ENCODE results near the gene ELMOD3. TPM values are rescaled to one million over a fixed set of nuclear protein-coding genes. Genes with fewer than 3 reads are reported as not detected.
"Not testable (repeated sequence)": the region's sequence is repeated elsewhere in the genome, so short reads cannot be mapped to it uniquely, and the experiment has no call there.

Gene ELMOD3
- total RNA-seq, 2 experiments from 2014 or later: 9.8 to 11.3 TPM

DNA sequence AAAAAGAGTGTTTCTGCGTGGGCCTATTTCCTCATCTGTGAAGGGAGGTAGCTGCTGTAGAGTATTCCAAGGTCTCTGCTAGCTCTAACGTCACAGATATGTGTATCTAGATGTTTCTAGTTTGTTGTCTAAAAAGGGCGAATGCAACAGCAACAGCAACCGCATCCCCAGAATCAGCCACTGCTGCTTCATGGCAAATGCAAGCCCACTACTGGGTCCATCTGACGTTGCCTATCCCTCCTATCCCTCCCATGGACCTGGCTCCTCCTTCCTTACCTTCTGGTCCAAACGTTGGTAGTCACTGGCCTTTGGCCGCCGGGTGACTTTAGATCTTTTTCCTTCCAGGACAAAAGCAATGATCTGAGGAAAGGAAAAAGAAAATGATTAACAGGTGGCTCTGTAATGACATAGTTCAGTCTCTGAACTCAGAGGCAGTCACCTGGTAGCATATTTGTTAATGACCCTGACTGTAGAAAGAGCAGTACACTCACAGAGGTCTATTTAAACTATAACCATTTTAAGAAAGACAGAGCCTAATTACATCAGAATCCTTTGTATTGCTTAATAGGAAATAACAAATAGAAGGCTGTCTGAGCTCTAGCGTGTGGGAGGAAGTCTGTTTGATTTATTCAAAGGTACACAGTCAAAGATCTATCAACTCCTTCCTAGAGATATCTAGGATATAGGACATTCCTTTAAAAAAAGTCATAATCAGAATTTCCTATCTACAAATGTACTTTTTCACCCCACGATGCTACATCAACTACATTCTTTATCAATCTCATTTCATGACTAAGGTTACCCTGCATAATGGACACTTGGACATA is 29.7 kb upstream of the ELMOD3 start:
- H3K9me3 Mint-ChIP-seq: no peaks in the 10 kb centered on the region
- peaks cover 80% of the 10 kb centered on the region for H3K36me3 Mint-ChIP-seq
- DNase-seq: no peak
- H3K27ac Mint-ChIP-seq: peak overlapping the region; percentile 99
- peaks cover 58% of the 10 kb centered on the region for H3K4me1 Mint-ChIP-seq
- H3K27me3 Mint-ChIP-seq: no peaks in the 10 kb centered on the region
- H3K4me3 Mint-ChIP-seq: peak overlapping the region; percentile 94

- peak overlapping the region; percentile 94 for H3K4me3 Mint-ChIP-seq
- peaks cover 52% of the 10 kb centered on the region for H3K4me1 Mint-ChIP-seq
- DNase-seq: no peak
- peak overlapping the region; percentile 99 for H3K27ac Mint-ChIP-seq
- H3K36me3 Mint-ChIP-seq: peaks cover 74% of the 10 kb centered on the region
- no peaks in the 10 kb centered on the region for H3K27me3 Mint-ChIP-seq
- no peaks in the 10 kb centered on the region for H3K9me3 Mint-ChIP-seq
These were observed 29.1 kb upstream of the ELMOD3 start for GRCh38 chr2:85325466-85325811.

DNA sequence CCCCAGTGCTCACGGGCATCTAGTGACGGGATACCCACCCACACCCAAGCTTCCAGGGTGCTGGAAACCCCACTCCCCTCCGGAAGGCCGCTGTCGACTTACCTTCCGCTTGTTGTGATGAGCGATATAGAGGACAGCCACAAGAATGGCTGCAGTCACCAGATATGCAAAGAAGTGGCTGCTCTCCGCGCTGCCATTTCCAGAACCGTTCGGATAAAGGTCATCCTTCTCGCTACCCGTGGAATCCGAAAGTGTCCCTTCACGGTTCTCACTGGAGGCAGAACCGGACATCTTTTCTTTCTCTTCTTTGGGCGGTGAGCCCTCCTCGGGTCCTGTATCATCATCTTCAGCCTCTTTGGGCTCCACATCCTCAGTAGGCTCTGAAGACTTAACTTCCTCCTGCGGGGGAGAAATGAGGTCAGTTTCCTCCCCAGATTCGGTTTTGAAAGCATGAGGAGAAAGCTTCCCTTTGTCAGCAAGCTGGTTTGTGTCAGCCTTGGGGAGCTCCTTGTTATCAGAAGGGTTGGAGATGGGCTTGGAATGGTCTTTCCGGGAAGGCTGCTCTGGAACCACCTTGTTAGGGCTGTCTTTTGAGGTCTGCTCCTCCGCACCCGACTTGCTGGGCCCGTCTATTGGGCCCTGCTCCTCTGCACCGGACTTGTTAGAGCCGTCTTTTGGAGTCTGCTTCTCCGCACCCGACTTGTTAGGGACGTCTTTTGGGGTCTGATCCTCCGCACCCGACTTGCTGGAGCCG is 28.0 kb upstream of the ELMOD3 start:
- no peaks in the 10 kb centered on the region for H3K9me3 Mint-ChIP-seq
- H3K4me3 Mint-ChIP-seq: peak overlapping the region; percentile 94
- peak; percentile 49 for DNase-seq
- H3K36me3 Mint-ChIP-seq: peaks cover 63% of the 10 kb centered on the region
- peak overlapping the region; percentile 99 for H3K27ac Mint-ChIP-seq
- no peaks in the 10 kb centered on the region for H3K27me3 Mint-ChIP-seq
- peaks cover 42% of the 10 kb centered on the region for H3K4me1 Mint-ChIP-seq

DNA sequence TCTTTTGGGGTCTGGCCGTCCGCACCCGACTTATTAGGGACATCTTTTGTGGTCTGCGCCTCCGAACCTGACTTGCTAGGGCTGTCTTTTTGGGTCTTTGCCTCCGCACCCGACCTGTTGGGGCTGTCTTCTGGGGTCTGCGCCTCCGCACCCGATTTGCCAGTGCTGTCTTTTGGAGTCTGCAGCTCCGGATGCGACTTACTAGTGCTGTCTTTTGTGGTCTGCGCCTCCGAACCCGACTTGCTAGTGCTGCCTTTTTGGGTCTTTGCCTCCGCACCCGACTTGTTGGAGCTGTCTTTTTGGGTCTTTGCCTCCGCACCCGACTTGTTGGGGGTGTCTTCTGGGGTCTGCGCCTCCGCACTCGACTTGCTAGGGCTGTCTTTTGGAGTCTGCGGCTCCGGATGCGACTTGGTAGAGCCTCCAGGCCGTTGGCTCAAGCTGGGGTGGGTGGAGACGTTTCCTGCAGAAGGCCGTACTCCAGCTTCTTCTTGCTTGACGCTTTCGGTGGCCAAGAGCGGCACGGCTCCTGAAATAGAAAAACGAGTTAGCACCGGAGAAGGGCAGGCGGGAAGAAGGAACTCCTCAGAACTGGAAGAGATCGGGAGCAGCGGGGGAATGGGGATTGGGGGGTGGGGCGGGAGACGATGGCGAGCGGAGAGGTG is 27.3 kb upstream of the ELMOD3 start:
- peak; percentile 56 for DNase-seq
- H3K27ac Mint-ChIP-seq: peak overlapping the region; percentile 99
- H3K27me3 Mint-ChIP-seq: no peaks in the 10 kb centered on the region
- peak overlapping the region; percentile 94 for H3K4me3 Mint-ChIP-seq
- H3K4me1 Mint-ChIP-seq: peaks cover 35% of the 10 kb centered on the region
- H3K9me3 Mint-ChIP-seq: no peaks in the 10 kb centered on the region
- peaks cover 56% of the 10 kb centered on the region for H3K36me3 Mint-ChIP-seq

- H3K27ac Mint-ChIP-seq: peak within 1 kb of the TSS; percentile 99
- H3K9me3 Mint-ChIP-seq: no peaks in the 10 kb centered on the region
- peaks cover 49% of the 10 kb centered on the region for H3K36me3 Mint-ChIP-seq
- no peaks in the 10 kb centered on the region for H3K27me3 Mint-ChIP-seq
- H3K4me3 Mint-ChIP-seq: peak within 1 kb of the TSS; percentile 94
- DNase-seq: peak; percentile 95
- peaks cover 28% of the 10 kb centered on the region for H3K4me1 Mint-ChIP-seq
These were observed 26.5 kb upstream of the ELMOD3 start, which contains the start of gene TGOLN2 for GRCh38 chr2:85327822-85328617. TSS of gene TGOLN2 (minus strand) at chr2:85327989. CDS start at chr2:85327962, 27 bp downstream.

GRCh38 chr2:85329181-85329651 is 25.4 kb upstream of the ELMOD3 start:
- Mint-ChIP-seq H3K9me3 (no peaks in the 10 kb centered on the region), H3K36me3 (peaks cover 37% of the 10 kb centered on the region), H3K27ac (peak overlapping the region; percentile 18), H3K27me3 (no peaks in the 10 kb centered on the region), H3K4me3 (peak overlapping the region; percentile 94), H3K4me1 (peaks cover 17% of the 10 kb centered on the region)
- no peak for DNase-seq

GRCh38 chr2:85329701-85330100 is 24.9 kb upstream of the ELMOD3 start:
- not testable (repeated sequence) for H3K27ac Mint-ChIP-seq, H3K9me3 Mint-ChIP-seq, H3K27me3 Mint-ChIP-seq, DNase-seq
- Mint-ChIP-seq H3K36me3 (peaks cover 34% of the 10 kb centered on the region), H3K4me3 (peak overlapping the region; percentile 94), H3K4me1 (peaks cover 12% of the 10 kb centered on the region)

- no peak for DNase-seq
- Mint-ChIP-seq H3K4me3 (no peak overlapping the region), H3K27ac (no peak overlapping the region), H3K9me3 (no peaks in the 10 kb centered on the region), H3K27me3 (no peaks in the 10 kb centered on the region), H3K36me3 (peaks cover 20% of the 10 kb centered on the region), H3K4me1 (peaks cover 8% of the 10 kb centered on the region)
These were observed 23.5 kb upstream of the ELMOD3 start for GRCh38 chr2:85330839-85331636.

GRCh38 chr2:85333877-85334276 is 20.7 kb upstream of the ELMOD3 start:
- not testable (repeated sequence) for H3K9me3 Mint-ChIP-seq, H3K27me3 Mint-ChIP-seq, DNase-seq, H3K4me3 Mint-ChIP-seq, H3K27ac Mint-ChIP-seq, H3K4me1 Mint-ChIP-seq, H3K36me3 Mint-ChIP-seq

- Mint-ChIP-seq H3K27me3 (no peaks in the 10 kb centered on the region), H3K27ac (no peak overlapping the region), H3K4me3 (no peak overlapping the region), H3K4me1 (no peaks in the 10 kb centered on the region), H3K36me3 (no peaks in the 10 kb centered on the region), H3K9me3 (no peaks in the 10 kb centered on the region)
- no peak for DNase-seq
These were observed 19.6 kb upstream of the ELMOD3 start for GRCh38 chr2:85334928-85335327.

DNA sequence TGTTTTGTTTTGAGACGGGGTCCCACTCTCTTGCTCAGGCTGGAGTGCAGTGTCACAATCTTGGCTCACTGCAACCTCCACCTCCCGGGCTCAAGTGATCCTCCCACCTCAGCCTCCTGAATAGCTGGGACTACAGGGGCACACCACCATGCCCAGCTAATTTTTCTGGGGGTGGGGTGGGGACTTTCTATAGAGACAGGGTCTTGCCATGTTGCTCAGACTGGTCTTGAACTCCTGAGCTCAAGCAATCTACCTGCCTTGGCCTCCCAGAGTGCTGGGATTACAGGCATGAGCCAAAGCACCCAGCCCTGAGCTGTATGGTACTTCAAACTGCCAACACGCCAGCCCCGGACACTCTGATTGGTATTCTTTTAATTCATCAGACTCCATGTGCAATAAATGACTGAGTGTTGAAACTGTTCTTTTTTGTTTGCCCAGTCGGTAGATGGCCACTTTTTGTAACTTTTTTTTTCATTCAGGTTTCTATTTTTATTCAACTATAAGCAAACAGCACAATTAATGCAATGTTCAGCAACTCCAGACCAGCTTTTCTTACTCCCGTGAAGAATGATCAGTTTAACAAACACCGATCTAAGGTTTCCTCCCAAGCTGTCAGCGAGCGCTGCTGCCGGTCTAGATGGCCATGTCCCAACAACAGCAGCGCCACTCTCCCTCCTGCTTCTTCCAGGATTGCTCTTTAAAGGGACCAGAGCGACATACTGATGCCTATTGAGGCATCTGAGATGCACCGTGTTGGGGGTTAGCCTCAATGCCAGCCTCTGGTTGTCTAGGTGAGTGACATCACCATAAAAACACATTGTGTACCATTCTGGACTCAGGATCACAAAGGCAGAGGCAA is 14.3 kb upstream of the ELMOD3 start:
- Mint-ChIP-seq H3K27ac (no peak overlapping the region), H3K4me1 (no peaks in the 10 kb centered on the region), H3K9me3 (no peaks in the 10 kb centered on the region), H3K27me3 (no peaks in the 10 kb centered on the region), H3K4me3 (no peak overlapping the region), H3K36me3 (peaks cover 5% of the 10 kb centered on the region)
- no peak for DNase-seq

DNA sequence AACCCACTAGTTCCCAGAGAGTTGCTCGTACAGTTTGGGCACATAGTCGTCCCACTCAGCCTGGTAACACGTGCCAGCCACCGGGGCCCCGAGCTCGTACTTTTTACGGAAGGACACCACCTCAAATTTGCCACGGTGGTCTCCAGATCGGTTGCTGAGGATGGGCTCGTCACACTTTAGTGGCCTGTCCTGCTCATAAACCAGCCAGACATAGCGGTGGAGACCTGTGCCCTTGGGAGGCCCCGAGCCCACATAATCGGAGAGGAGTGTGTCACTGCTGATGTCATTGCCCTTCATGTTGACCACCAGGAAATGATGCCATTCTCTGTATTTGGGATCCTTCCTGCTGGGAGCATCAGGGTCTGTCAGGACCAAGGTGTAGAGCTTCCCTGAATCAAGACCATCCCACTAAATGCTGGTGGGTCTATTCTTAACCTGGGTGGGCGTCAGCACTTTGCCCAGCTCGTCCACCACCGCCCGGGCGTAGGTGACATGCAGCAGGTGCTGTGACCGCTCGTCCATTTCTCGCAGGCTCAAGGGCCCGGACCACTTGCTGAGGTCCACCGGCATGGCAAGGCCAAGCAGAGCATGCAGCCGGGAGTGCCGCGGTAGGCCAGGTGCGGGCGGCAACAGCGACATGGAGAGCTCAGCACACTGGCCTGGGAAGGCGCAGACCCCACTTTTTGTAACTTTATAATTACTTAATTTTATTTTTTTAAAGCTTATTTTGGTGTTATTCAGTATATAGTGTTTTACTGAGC is 13.1 kb upstream of the ELMOD3 start:
- Mint-ChIP-seq H3K4me1 (no peaks in the 10 kb centered on the region), H3K27me3 (no peaks in the 10 kb centered on the region), H3K4me3 (no peak overlapping the region), H3K36me3 (peaks cover 5% of the 10 kb centered on the region), H3K9me3 (no peaks in the 10 kb centered on the region), H3K27ac (no peak overlapping the region)
- DNase-seq: no peak

- peaks cover 5% of the 10 kb centered on the region for H3K36me3 Mint-ChIP-seq
- H3K9me3 Mint-ChIP-seq: no peaks in the 10 kb centered on the region
- no peaks in the 10 kb centered on the region for H3K4me1 Mint-ChIP-seq
- no peak overlapping the region for H3K4me3 Mint-ChIP-seq
- DNase-seq: no peak
- H3K27ac Mint-ChIP-seq: no peak overlapping the region
- H3K27me3 Mint-ChIP-seq: no peaks in the 10 kb centered on the region
These were observed 12.4 kb upstream of the ELMOD3 start for GRCh38 chr2:85342156-85342555.
